HFFc6 (cell line): ENCODE measurements around the gene BRF1. TPM values are rescaled to one million over a fixed set of nuclear protein-coding genes. Genes with fewer than 3 reads are reported as not detected.

Experiments used
- DNase-seq: peaks from one replicate; pipeline ENCODE4 v3.0.0-alpha.2; 2018
- H3K27ac Mint-ChIP-seq: 2 replicates; pipeline ENCODE4 v1.8.0; 2020; ENCODE audit warnings: mild to moderate bottlenecking, mixed read lengths
- H3K27me3 Mint-ChIP-seq: 2 replicates; pipeline ENCODE4 v1.8.0; 2021; ENCODE audit warnings: mild to moderate bottlenecking, moderate library complexity, mixed read lengths; ENCODE audit not compliant: insufficient read depth
- H3K36me3 Mint-ChIP-seq: 2 replicates; pipeline ENCODE4 v1.8.0; 2021; ENCODE audit warnings: low read depth, mixed read lengths
- H3K4me1 Mint-ChIP-seq: 2 replicates; pipeline ENCODE4 v1.8.0; 2020; ENCODE audit warnings: low read depth, mixed read lengths
- H3K4me3 Mint-ChIP-seq: 2 replicates; pipeline ENCODE4 v1.8.0; 2020; ENCODE audit warnings: mild to moderate bottlenecking, moderate library complexity, mixed read lengths
- H3K9me3 Mint-ChIP-seq: 2 replicates; pipeline ENCODE4 v1.8.0; 2020; ENCODE audit warnings: mild to moderate bottlenecking, mixed read lengths
- CTCF ChIP-seq: fragments of 200-600 bp; sonication (generic); IDR thresholded peaks from 2 replicates; pipeline ENCODE4 v1.5.0; 2021; ENCODE audit warnings: antibody characterized with exemption, mild to moderate bottlenecking
- total RNA-seq, 6 experiments: library from RNA; stranded (reverse); fragmentation: NEBNext Ultra II Directional; extraction: Animal tissue kit (Norgen Biotek cat#: 25700); gene quantifications; 2 replicates in 1 of 6; 3 replicates in 5 of 6; pipeline ENCODE4 v1.2.3, GENCODE V29; 2021

Gene BRF1
- total RNA-seq, 6 experiments from 2014 or later, result 20.1 to 25.8 (median 21.8) TPM

GRCh38 chr14:105326568-105326867, 25.7 kb upstream of the BRF1 start:
- Mint-ChIP-seq H3K4me3 (no peak overlapping the region), H3K27me3 (no peaks in the 10 kb centered on the region), H3K36me3 (peaks cover 11% of the 10 kb centered on the region), H3K9me3 (no peaks in the 10 kb centered on the region), H3K27ac (no peak overlapping the region), H3K4me1 (peaks cover 26% of the 10 kb centered on the region)
- no peak for TF ChIP-seq CTCF
- no peak for DNase-seq

DNA sequence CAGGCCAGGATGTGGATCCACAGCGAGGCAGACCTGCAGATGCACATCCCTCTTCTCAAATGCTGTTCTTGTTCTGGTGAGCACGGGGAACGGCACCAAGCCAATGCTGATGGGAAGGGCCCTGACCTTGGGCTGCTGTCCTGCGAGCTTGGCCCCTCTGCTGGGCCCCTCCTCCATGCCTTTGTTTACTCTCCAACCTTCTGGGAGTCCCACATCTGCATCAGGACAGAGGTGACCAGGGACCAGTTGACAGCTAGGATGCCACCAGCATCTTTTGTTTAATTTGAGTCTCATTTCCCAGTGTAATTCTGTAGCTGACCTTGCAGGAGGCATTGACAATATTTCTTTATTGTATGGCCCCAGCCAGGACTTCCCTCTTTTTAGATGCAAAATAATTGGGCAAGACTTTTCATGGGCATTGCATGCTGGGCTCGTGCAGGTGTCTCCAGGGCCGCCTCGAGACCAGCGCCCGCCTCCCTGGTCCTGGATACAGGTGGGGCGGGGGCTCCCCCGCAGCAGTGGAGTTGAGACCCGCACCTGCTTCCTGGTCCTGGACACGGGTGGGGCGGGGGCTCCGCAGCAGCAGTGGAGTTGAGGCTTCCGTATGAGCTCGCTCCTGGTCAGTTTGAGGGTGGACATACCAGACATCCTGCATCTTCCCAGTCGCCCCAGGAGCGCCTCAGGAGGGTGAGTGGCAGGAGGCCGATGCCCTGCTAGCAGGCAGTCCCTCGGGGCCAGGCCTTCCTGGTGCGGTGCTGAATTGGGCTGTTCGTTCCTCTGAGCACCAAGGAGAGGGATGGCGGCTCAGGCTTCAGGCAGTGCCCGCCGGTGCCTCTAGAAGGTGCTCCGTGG, 25.1 kb upstream of the BRF1 start:
- no peaks in the 10 kb centered on the region for H3K9me3 Mint-ChIP-seq
- H3K27ac Mint-ChIP-seq, result no peak overlapping the region
- peaks cover 21% of the 10 kb centered on the region for H3K4me1 Mint-ChIP-seq
- no peak overlapping the region for H3K4me3 Mint-ChIP-seq
- no peak for TF ChIP-seq CTCF
- DNase-seq, result no peak
- H3K36me3 Mint-ChIP-seq, result peaks cover 11% of the 10 kb centered on the region
- no peaks in the 10 kb centered on the region for H3K27me3 Mint-ChIP-seq

GRCh38 chr14:105325303-105325702, 24.5 kb upstream of the BRF1 start:
- H3K4me1 Mint-ChIP-seq, result peaks cover 15% of the 10 kb centered on the region
- H3K27me3 Mint-ChIP-seq, result no peaks in the 10 kb centered on the region
- H3K4me3 Mint-ChIP-seq, result no peak overlapping the region
- H3K36me3 Mint-ChIP-seq, result peaks cover 11% of the 10 kb centered on the region
- no peaks in the 10 kb centered on the region for H3K9me3 Mint-ChIP-seq
- H3K27ac Mint-ChIP-seq, result no peak overlapping the region
- no peak for DNase-seq
- no peak for TF ChIP-seq CTCF

DNA sequence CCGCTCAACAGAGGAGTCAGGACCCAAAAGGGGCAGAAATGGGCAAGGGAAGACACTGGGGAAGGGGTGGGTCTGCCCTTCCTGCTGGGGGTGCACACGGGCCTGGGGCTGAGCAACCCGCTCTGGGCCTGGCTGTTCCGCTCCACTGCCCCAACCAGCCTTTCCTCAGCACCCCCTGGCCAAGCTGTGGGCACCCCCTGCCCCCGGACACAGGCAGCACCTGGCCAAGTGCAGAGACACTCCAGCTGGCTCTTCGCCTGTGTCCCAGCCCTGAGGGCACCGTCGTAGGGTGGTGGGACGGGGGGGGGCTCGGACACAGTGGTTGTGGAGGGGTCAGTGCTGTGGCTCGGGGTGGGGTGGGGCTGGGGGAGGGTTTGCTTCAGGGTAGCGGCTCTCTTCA, 24.1 kb upstream of the BRF1 start:
- no peaks in the 10 kb centered on the region for H3K27me3 Mint-ChIP-seq
- H3K4me3 Mint-ChIP-seq, result no peak overlapping the region
- peaks cover 15% of the 10 kb centered on the region for H3K4me1 Mint-ChIP-seq
- TF ChIP-seq CTCF, result no peak
- no peaks in the 10 kb centered on the region for H3K9me3 Mint-ChIP-seq
- no peak overlapping the region for H3K27ac Mint-ChIP-seq
- peaks cover 11% of the 10 kb centered on the region for H3K36me3 Mint-ChIP-seq
- DNase-seq, result no peak

- no peak overlapping the region for H3K4me3 Mint-ChIP-seq
- peaks cover 15% of the 10 kb centered on the region for H3K4me1 Mint-ChIP-seq
- H3K36me3 Mint-ChIP-seq, result peaks cover 11% of the 10 kb centered on the region
- H3K9me3 Mint-ChIP-seq, result no peaks in the 10 kb centered on the region
- no peaks in the 10 kb centered on the region for H3K27me3 Mint-ChIP-seq
- DNase-seq, result no peak
- H3K27ac Mint-ChIP-seq, result no peak overlapping the region
- no peak for TF ChIP-seq CTCF
Observed at GRCh38 chr14:105324080-105324778, 23.4 kb upstream of the BRF1 start.
